Testis (tissue), 3 donors: Measurements from ENCODE around the gene RAB29. TPM values are rescaled to one million over a fixed set of nuclear protein-coding genes. Genes with fewer than 3 reads are reported as not detected.

Source experiments
- DNase-seq: peaks from one replicate; pipeline ENCODE4 v3.0.0-alpha.2; 2019
- H3K27ac ChIP-seq, 2 donors: fragments of 200-600 bp; sonication (generic); one replicate each; pipeline ENCODE4 v1.5.1; 2019
- H3K27me3 ChIP-seq: fragments of 200-600 bp; sonication (generic); one replicate; pipeline ENCODE4 v1.5.1; 2019
- H3K36me3 ChIP-seq: fragments of 200-600 bp; sonication (generic); one replicate; pipeline ENCODE4 v1.5.1; 2017; ENCODE audit warnings: low read depth; ENCODE audit errors: missing control alignments
- H3K4me1 ChIP-seq: fragments of 200-600 bp; sonication (generic); one replicate; pipeline ENCODE4 v1.5.1; 2019
- H3K4me3 ChIP-seq, 2 donors: fragments of 200-600 bp; sonication (generic); one replicate each; pipeline ENCODE4 v1.5.1; 2017 to 2019
- H3K9me3 ChIP-seq: fragments of 200-600 bp; sonication (generic); one replicate; pipeline ENCODE4 v1.5.1; 2017
- CTCF ChIP-seq, 3 experiments: fragments of 450-650 bp in 2 of 3; fragments of 200-600 bp in 1 of 3; sonication (generic) in 1 of 3; IDR thresholded peaks; one replicate each; pipeline ENCODE4 v1.5.1; 2016 to 2019; ENCODE audit warnings: antibody characterized with exemption in 3 of 3, mild to moderate bottlenecking in 2 of 3, moderate library complexity in 1 of 3
- POLR2A ChIP-seq: fragments of 450-650 bp; IDR thresholded peaks from one replicate; pipeline ENCODE4 v1.6.1; 2017; ENCODE audit warnings: antibody characterized with exemption, mild to moderate bottlenecking, moderate library complexity
- WGBS, 2 donors: methylation state at CpG; one replicate each; pipeline ENCODE4 v1.1.5; 2018; 5-methylcytosine and 5-hydroxymethylcytosine counted together
- intact Hi-C: fragments of 100-400 bp; cut with DNase I; formaldehyde crosslinking; loops from one replicate; pipeline ENCODE4 v1.15.1; 2023; ENCODE audit warnings: low total_unique reads
- polyA plus RNA-seq: library from polyadenylated mRNA; stranded (reverse); fragments of 350-450 nt; fragmentation: Illumina TruSeq; extraction: RNeasy Lipid Tissue Mini Kit (QIAGEN cat#74804); gene quantifications from one replicate; pipeline ENCODE4 v1.2.3, GENCODE V29; 2014; ENCODE audit warnings: low read depth, low replicate concordance; ENCODE audit not compliant: insufficient read depth
- total RNA-seq, 2 donors: library from RNA; depleted of rRNA; stranded (reverse); fragments of >200 nt; gene quantifications; one replicate each; pipeline ENCODE4 v1.2.3, GENCODE V29; 2016

Gene RAB29
- total and polyA plus RNA-seq, 3 donors from 2014 or later = 7.4 to 10.8 (median 8.3) TPM

DNA sequence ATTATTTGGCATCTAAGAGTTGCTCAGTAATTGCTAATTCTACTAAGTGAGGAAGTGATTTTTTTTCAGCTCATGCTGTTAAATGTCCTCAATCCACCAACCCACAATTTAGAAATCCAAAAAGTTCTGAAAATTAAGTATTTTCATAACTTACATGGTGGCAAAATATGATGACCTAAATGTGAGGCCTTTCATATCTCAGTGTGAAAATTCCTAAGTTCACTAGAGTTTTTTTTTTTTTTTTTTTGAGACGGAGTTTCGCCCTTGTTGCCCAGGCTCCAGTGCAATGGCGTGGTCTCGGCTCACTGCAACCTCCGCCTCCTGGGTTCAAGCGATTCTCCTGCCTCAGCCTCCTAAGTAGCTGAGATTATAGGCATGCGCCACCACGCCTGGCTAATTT lies 30.9 kb downstream of the RAB29 start:
- DNase-seq = no peak
- Histone ChIP-seq H3K36me3 (no peaks in the 10 kb centered on the region), H3K4me1 (peaks cover 29% of the 10 kb centered on the region), H3K9me3 (no peaks in the 10 kb centered on the region), H3K27me3 (no peaks in the 10 kb centered on the region), H3K27ac (no peak overlapping the region), H3K4me3 (no peak overlapping the region)
- TF ChIP-seq POLR2A (no peak), CTCF (IDR thresholded peaks at IDR 0.05) (no peak)
- intact Hi-C loops = no loop called here
- WGBS, 2 donors = 81 to 92% methylated on average over 8 of the region's 8 CpGs

GRCh38 chr1:205743977-205744376 lies 31.3 kb downstream of the RAB29 start:
- H3K4me1 ChIP-seq = peaks cover 29% of the 10 kb centered on the region
- 30 to 41% methylated on average over 4 of the region's 4 CpGs for WGBS, 2 donors
- no peak overlapping the region for H3K4me3 ChIP-seq
- no peak overlapping the region for H3K27ac ChIP-seq
- H3K27me3 ChIP-seq = no peaks in the 10 kb centered on the region
- intact Hi-C loops = no loop called here
- no peak for TF ChIP-seq POLR2A
- TF ChIP-seq CTCF (IDR thresholded peaks at IDR 0.05) = no peak
- H3K36me3 ChIP-seq = no peaks in the 10 kb centered on the region
- DNase-seq = no peak
- H3K9me3 ChIP-seq = no peaks in the 10 kb centered on the region

DNA sequence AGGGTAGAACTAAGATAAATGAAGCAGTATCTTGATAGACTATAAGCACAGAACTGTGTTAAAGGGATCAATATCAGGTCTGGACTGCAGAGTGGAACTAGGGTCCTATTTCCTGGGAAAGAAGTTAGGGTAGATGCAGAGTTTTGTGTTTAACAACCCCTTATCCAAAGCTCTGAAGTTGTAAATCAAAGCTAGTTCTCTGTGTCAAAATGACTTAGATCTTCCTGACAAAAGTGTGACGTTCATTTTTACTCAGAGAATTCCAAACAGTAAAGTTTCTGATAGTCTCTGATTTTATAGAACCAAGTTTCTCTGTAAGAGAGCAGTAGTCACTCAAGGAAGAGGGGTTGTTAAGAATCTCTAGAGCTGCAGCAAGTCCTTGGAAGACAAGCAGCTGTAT lies 33.6 kb downstream of the RAB29 start:
- Histone ChIP-seq H3K27ac (no peak overlapping the region), H3K4me1 (peaks cover 15% of the 10 kb centered on the region), H3K9me3 (no peaks in the 10 kb centered on the region), H3K36me3 (no peaks in the 10 kb centered on the region), H3K4me3 (no peak overlapping the region), H3K27me3 (no peaks in the 10 kb centered on the region)
- intact Hi-C loops = no loop called here
- 20 to 40% methylated on average over 1 of the region's 1 CpG for whole genome bisulfite sequencing, 2 donors
- DNase-seq = no peak
- TF ChIP-seq CTCF (IDR thresholded peaks at IDR 0.05) = no peak
- TF ChIP-seq POLR2A = no peak

GRCh38 chr1:205739348-205740160 lies 35.7 kb downstream of the RAB29 start:
- 65 to 76% methylated on average over 5 of the region's 5 CpGs for WGBS, 2 donors
- Histone ChIP-seq H3K36me3 (no peaks in the 10 kb centered on the region), H3K4me1 (peaks cover 3% of the 10 kb centered on the region), H3K27ac (no peak overlapping the region), H3K4me3 (no peak overlapping the region), H3K27me3 (no peaks in the 10 kb centered on the region), H3K9me3 (no peaks in the 10 kb centered on the region)
- TF ChIP-seq POLR2A = no peak
- TF ChIP-seq CTCF (IDR thresholded peaks at IDR 0.05) = no peak
- DNase-seq = no peak
- intact Hi-C loops = no loop called here

- Histone ChIP-seq H3K4me1 (no peaks in the 10 kb centered on the region), H3K36me3 (no peaks in the 10 kb centered on the region), H3K9me3 (no peaks in the 10 kb centered on the region), H3K27me3 (no peaks in the 10 kb centered on the region), H3K4me3 (no peak overlapping the region), H3K27ac (no peak overlapping the region)
- intact Hi-C loops = no loop called here
- WGBS, 2 donors = 84 to 85% methylated on average over 1 of the region's 1 CpG
- no peak for TF ChIP-seq POLR2A
- no peak for TF ChIP-seq CTCF (IDR thresholded peaks at IDR 0.05)
- no peak for DNase-seq
Measured at GRCh38 chr1:205735218-205735617, 40.1 kb downstream of the RAB29 start.
